Activated CD8-positive, alpha-beta T cell treated with anti-CD3 and anti-CD28 coated beads for 36 hours (primary cell): ENCODE results near the gene PCDHA13. TPM values are rescaled to one million over a fixed set of nuclear protein-coding genes. Genes with fewer than 3 reads are reported as not detected.
A peak's percentile ranks its signal among the peaks of the same experiment; 100 is the strongest.

Experiments
- ATAC-seq: fragments of 200-7000 bp; cut with Tn5 transposase; one replicate; pipeline ENCODE4 v1.10.0; 2021; ENCODE audit warnings: mild to moderate bottlenecking, moderate library complexity
- CTCF ChIA-PET: fragments of 350-600 bp; sonication (Branson Sonifier 250); formaldehyde crosslinking; loops from one replicate; lab custom pipeline; 2021; ENCODE audit warnings: antibody characterized with exemption; lab: Charles Lee
- POLR2A ChIA-PET: fragments of 350-600 bp; sonication (Branson Sonifier 250); formaldehyde crosslinking; loops from one replicate; lab custom pipeline; 2021; ENCODE audit warnings: antibody characterized with exemption; lab: Charles Lee
- DNase-seq: peaks from one replicate; pipeline ENCODE4 v3.0.0-alpha.2; 2020
- H3K27ac Mint-ChIP-seq: one replicate; pipeline ENCODE4 v1.8.0; 2021; ENCODE audit warnings: mild to moderate bottlenecking, mixed read lengths
- H3K27me3 Mint-ChIP-seq: one replicate; pipeline ENCODE4 v1.8.0; 2021; ENCODE audit warnings: mixed read lengths
- H3K36me3 Mint-ChIP-seq: one replicate; pipeline ENCODE4 v1.8.0; 2021; ENCODE audit warnings: low read depth, mixed read lengths
- H3K4me1 Mint-ChIP-seq: one replicate; pipeline ENCODE4 v1.8.0; 2021; ENCODE audit warnings: low read depth, mixed read lengths
- H3K4me3 Mint-ChIP-seq: one replicate; pipeline ENCODE4 v1.8.0; 2021; ENCODE audit warnings: mild to moderate bottlenecking, moderate library complexity, mixed read lengths
- H3K9me3 Mint-ChIP-seq: one replicate; pipeline ENCODE4 v1.8.0; 2021; ENCODE audit warnings: mixed read lengths
- CTCF ChIP-seq: fragments of 200-600 bp; IDR thresholded peaks from one replicate; pipeline ENCODE4 v1.8.0; 2022; ENCODE audit warnings: antibody characterized with exemption, mild to moderate bottlenecking
- intact Hi-C: fragments of 100-400 bp; cut with micrococcal nuclease; formaldehyde crosslinking; loops from one replicate; pipeline ENCODE4 v1.10.0; 2022
- total RNA-seq, 2 experiments: library from RNA; stranded (reverse); gene quantifications; one replicate each; pipeline ENCODE4 v1.2.3, GENCODE V29; 2021

The PCDHA13 gene
- total RNA-seq, 2 experiments from 2014 or later, result not detected

- POLR2A ChIA-PET, result no interaction called here
- ATAC-seq, result no peak
- H3K27ac Mint-ChIP-seq, result no peak within 1 kb of the TSS
Observed at GRCh38 chr5:140855772-140856674, 25.9 kb upstream of the PCDHA13 start, which contains the start of gene PCDHA10. Gene PCDHA10 (plus strand): TSS chr5:140855897. CDS start chr5:140856049, 152 bp downstream.

GRCh38 chr5:140857177-140857986 lies 24.5 kb upstream of the PCDHA13 start:
- Mint-ChIP-seq H3K27me3 (peaks cover 25% of the 10 kb centered on the region), H3K36me3 (peaks cover 2% of the 10 kb centered on the region), H3K4me3 (no peak overlapping the region), H3K27ac (no peak overlapping the region), H3K9me3 (peaks cover 29% of the 10 kb centered on the region), H3K4me1 (no peaks in the 10 kb centered on the region)
- ATAC-seq (no peak), DNase-seq (no peak)
- ChIA-PET CTCF (interaction anchor here (2.0 kb wide), 1 partner anchor 15 kb away, joined by 5 read pairs; no protein-coding TSS in a partner anchor), POLR2A (no interaction called here)
- intact Hi-C loops, result no loop called here
- no peak for TF ChIP-seq CTCF

More at GRCh38 chr5:140855772-140856674, 25.9 kb upstream of the PCDHA13 start, which contains the start of gene PCDHA10:
- CTCF ChIA-PET, result interaction anchor here (1.0 to 2.0 kb wide), 4 partner anchors 14 to 566 kb away, joined by 3 to 5 read pairs (median 3); partner anchors contain the start of gene PCDHA12
- H3K27me3 Mint-ChIP-seq, result peaks cover 20% of the 10 kb centered on the region
- no peaks in the 10 kb centered on the region for H3K4me1 Mint-ChIP-seq
- no peaks in the 10 kb centered on the region for H3K36me3 Mint-ChIP-seq
- peak; percentile 41 for TF ChIP-seq CTCF
- no peak for DNase-seq
- H3K4me3 Mint-ChIP-seq, result no peak within 1 kb of the TSS
- intact Hi-C loops, result no loop called here
- peaks cover 20% of the 10 kb centered on the region for H3K9me3 Mint-ChIP-seq

DNA sequence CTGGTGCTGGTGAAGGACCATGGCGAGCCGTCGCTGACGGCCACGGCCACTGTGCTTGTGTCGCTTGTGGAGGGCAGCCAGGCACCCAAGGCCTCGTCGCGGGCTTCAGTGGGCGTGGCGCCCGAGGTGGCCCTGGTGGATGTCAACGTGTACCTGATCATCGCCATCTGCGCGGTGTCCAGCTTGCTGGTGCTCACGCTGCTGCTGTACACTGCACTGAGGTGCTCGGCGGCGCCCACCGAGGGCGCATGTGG lies 24.0 kb upstream of the PCDHA13 start:
- no peak for TF ChIP-seq CTCF
- ChIA-PET CTCF (no interaction called here), POLR2A (no interaction called here)
- DNase-seq (no peak), ATAC-seq (no peak)
- Mint-ChIP-seq H3K27me3 (peaks cover 23% of the 10 kb centered on the region), H3K27ac (no peak overlapping the region), H3K4me3 (no peak overlapping the region), H3K36me3 (peaks cover 2% of the 10 kb centered on the region), H3K9me3 (peaks cover 29% of the 10 kb centered on the region), H3K4me1 (no peaks in the 10 kb centered on the region)
- intact Hi-C loops, result no loop called here

DNA sequence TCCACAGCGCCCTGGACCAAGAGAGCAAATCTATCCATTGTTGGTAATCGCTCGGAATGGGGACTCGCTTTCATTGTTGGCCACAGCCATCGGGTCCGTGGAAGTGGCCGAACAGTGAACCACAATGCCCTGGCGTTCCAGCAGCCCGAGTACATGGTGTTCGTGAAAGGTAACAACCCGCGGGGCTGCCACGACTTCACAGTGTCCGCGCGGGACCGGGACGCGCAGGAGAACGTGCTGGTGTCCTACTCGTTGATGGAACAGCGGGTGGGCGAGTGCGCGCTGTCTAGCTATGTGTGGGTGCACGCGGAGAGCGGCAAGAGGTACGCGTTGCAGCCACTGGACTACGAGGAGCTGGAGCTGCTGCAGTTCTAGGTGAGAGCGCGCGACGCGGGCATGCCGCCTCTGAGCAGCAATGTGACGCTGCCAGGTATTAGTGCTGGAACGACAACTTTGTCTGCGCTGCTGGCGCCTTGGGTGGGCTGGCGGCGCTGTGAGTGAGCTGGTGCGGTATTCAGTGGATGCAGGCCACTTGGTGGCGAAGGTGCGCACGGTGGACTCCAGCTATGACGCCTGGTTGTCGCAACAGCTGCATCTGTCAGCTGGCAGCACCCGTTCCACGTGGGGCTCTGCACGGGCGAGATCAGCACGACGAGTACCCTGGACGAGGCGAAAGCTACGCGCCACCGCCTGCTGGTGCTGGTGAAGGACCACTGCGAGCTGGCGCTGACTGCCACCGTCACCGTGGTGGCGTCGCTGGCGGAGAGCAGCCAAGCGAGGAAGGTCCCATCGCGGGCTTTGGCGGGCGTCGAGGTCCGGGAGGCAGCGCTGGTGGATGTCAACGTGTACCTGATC lies 19.3 kb upstream of the PCDHA13 start:
- ChIA-PET POLR2A (interaction anchor here (0.6 kb wide), 1 partner anchor 528 kb away, joined by 3 read pairs; no protein-coding TSS in a partner anchor), CTCF (no interaction called here)
- peaks cover 2% of the 10 kb centered on the region for H3K36me3 Mint-ChIP-seq
- no peak for DNase-seq
- H3K4me1 Mint-ChIP-seq, result no peaks in the 10 kb centered on the region
- H3K27ac Mint-ChIP-seq, result no peak overlapping the region
- ATAC-seq, result no peak
- intact Hi-C loops, result no loop called here
- H3K9me3 Mint-ChIP-seq, result peaks cover 11% of the 10 kb centered on the region
- peaks cover 14% of the 10 kb centered on the region for H3K27me3 Mint-ChIP-seq
- TF ChIP-seq CTCF, result no peak
- no peak overlapping the region for H3K4me3 Mint-ChIP-seq
